ENCODE measurements around the gene SRRM3. TPM values are rescaled to one million over a fixed set of nuclear protein-coding genes. Genes with fewer than 3 reads are reported as not detected.

The SRRM3 gene
- total and polyA plus RNA-seq, 9 of the 15 experiments (the other 6 are each of a cell fraction or from before 2014, with no cell fraction given), result 0.04 to 0.91 (median 0.46) TPM; not detected in 2

- no peak for TF ChIP-seq CREB5 (CRISPR knock-in tag; IDR thresholded peaks at IDR 0.05)
These were observed 32.5 kb downstream of the SRRM3 start (continued) for GRCh38 chr7:76234282-76234584.

- Histone ChIP-seq H3K9me1 (ENCODE audit: control insufficient read depth, insufficient read depth, low read length) (no peaks in the 10 kb centered on the region), H2AFZ (ENCODE audit: low read depth, low read length) (peak overlapping the region; percentile 94), H3K4me2 (ENCODE audit: insufficient read depth, low read length) (peak overlapping the region; percentile 67), H3K79me2 (ENCODE audit: control insufficient read depth, insufficient read depth, low read length) (no peaks in the 10 kb centered on the region), H3K36me3 (ENCODE audit: control insufficient read depth, insufficient read depth, low read length) (no peaks in the 10 kb centered on the region), H3K4me3 (peak overlapping the region; percentile 26), H3K27ac (ENCODE audit: extremely low read depth, low read depth, low read length) (no peak overlapping the region), H3K4me1 (replicated peaks in 1 of 2; ENCODE audit: control insufficient read depth in 2 of 2, insufficient read depth in 2 of 2, low read length in 2 of 2) (peaks cover 14 to 17% of the 10 kb centered on the region in 2 experiments; a peak in 4 of 5 replicates), H3K9me3 (replicated peaks; ENCODE audit: control insufficient read depth, insufficient read depth, low read depth, low read length) (no peaks in the 10 kb centered on the region), H3K27me3 (ENCODE audit: control insufficient read depth in 2 of 2, insufficient read depth in 2 of 2, low read length in 2 of 2) (peaks cover 28 to 69% of the 10 kb centered on the region in 2 experiments), H4K20me1 (replicated peaks; ENCODE audit: control insufficient read depth, insufficient read depth, low read length) (peaks cover 14% of the 10 kb centered on the region; the same call in 1 of the 2 replicates), H3K9ac (ENCODE audit: insufficient read depth in 1 of 2, low read depth in 2 of 2, low read length in 2 of 2) (peak overlapping the region in 1 of 2 experiments; percentile 87; a peak in 2 of 4 replicates)
- POLR2A ChIA-PET, result interaction anchor here (0.6 to 1.5 kb wide), 4 partner anchors 10 to 108 kb away, joined by 3 to 5 read pairs (median 4); no protein-coding TSS in a partner anchor
- peak; percentile 99 for ATAC-seq
- CTCF ChIA-PET (ENCODE audit: low intra/inter-chr PET ratio), result interaction anchor here (0.7 kb wide), 1 partner anchor 166 kb away, joined by 3 read pairs; no protein-coding TSS in a partner anchor
- WGBS (ENCODE audit: insufficient coverage, low coverage, missing lambda C conversion rate), result 7% methylated on average over 38 of the region's 48 CpGs
- intact Hi-C loops (cut with micrococcal nuclease) (no loop called here), in situ Hi-C loops (cut with MboI) (no loop called here)
- no TSS peak for BruUV-seq (replicated peaks)
- peak; percentile 97 to 100 (median 100) for DNase-seq (ENCODE audit: extremely low read depth in 1 of 4, low spot score in 3 of 4)
- FAIRE-seq, result peak; percentile 87
- peak; percentile 59; the same call in 1 of the 2 replicates for TF ChIP-seq USF2 (CRISPR knock-in tag; IDR thresholded peaks at IDR 0.05)
- no peak for TF ChIP-seq XRCC4 (IDR thresholded peaks at IDR 0.05; ENCODE audit: extremely low read depth, insufficient read depth, insufficient read length)
- TF ChIP-seq PREB (CRISPR knock-in tag; IDR thresholded peaks at IDR 0.05), result no peak
- no peak for TF ChIP-seq HOXB6 (CRISPR knock-in tag; IDR thresholded peaks at IDR 0.05; ENCODE audit: borderline replicate concordance)
- TF ChIP-seq ZZZ3 (IDR thresholded peaks at IDR 0.05), result no peak
- no peak for TF ChIP-seq ZNF274 (IDR thresholded peaks at IDR 0.05; ENCODE audit: borderline replicate concordance, low read depth, low read length)
- TF ChIP-seq BCLAF1 (IDR thresholded peaks at IDR 0.05; ENCODE audit: borderline replicate concordance in 1 of 2, control insufficient read depth in 1 of 2, low read depth in 2 of 2, low read length in 1 of 2), result no peak
- TF ChIP-seq CTBP1 (IDR thresholded peaks at IDR 0.05; ENCODE audit: borderline replicate concordance), result peak; percentile 80; the same call in 1 of the 2 replicates
- TF ChIP-seq SMARCB1 (IDR thresholded peaks at IDR 0.05; ENCODE audit: insufficient read length, low read depth), result no peak
These were observed 33.3 kb downstream of the SRRM3 start for GRCh38 chr7:76234931-76235441.

All from K562 (cell line).